Pancreas (tissue), 10 donors: ENCODE data around the gene HSD17B3. TPM values are rescaled to one million over a fixed set of nuclear protein-coding genes. Genes with fewer than 3 reads are reported as not detected.
"Not testable (repeated sequence)": the region's sequence is repeated elsewhere in the genome, so short reads cannot be mapped to it uniquely, and the experiment has no call there.

Experiments used
- ATAC-seq, 4 donors: fragments of 200-7000 bp; cut with Tn5 transposase; one replicate each; pipeline versions ENCODE4 v1.8.0 to v1.9.1; 2020; ENCODE audit warnings: mild to moderate bottlenecking in 4 of 4, moderate library complexity in 4 of 4
- DNase-seq, 6 donors: peaks; one replicate each; pipeline ENCODE4 v3.0.0-alpha.2; 2020
- FAIRE-seq: peaks from 2 replicates; lab custom pipeline; 2012; peaks lifted over from hg19 to GRCh38; lab: Jason Lieb, UNC
- H3K27ac ChIP-seq, 4 donors: fragments of 200-600 bp; sonication (generic); 1 replicate in 3 of 4; 2 replicates in 1 of 4; pipeline versions ENCODE4 v1.5.0 to v1.8.0; 2020
- H3K27me3 ChIP-seq, 4 donors: fragments of 200-600 bp; one replicate each; pipeline ENCODE4 v1.8.0; 2021
- H3K36me3 ChIP-seq, 3 donors: fragments of 200-600 bp; sonication (generic) in 1 of 3; one replicate each; pipeline versions ENCODE4 v1.5.0 to v1.8.0; 2020 to 2021
- H3K4me1 ChIP-seq, 3 donors: fragments of 200-600 bp; one replicate each; pipeline ENCODE4 v1.8.0; 2021
- H3K4me3 ChIP-seq, 4 donors: fragments of 200-600 bp; sonication (generic) in 2 of 4; one replicate each; pipeline versions ENCODE4 v1.5.0 to v1.8.0; 2020 to 2021
- H3K9me3 ChIP-seq, 4 donors: fragments of 200-600 bp; one replicate each; pipeline ENCODE4 v1.8.0; 2021
- WGBS, 2 donors: extraction: QIAGEN DNeasy Blood & Tissue Kit; methylation state at CpG; one replicate each; pipeline ENCODE4 v1.1.7; 2013; 5-methylcytosine and 5-hydroxymethylcytosine counted together
- intact Hi-C, 3 donors: fragments of 100-400 bp; cut with DNase I; formaldehyde crosslinking; loops; one replicate each; pipeline versions ENCODE4 v1.11.1 to v1.14.2; 2022
- polyA plus RNA-seq, 2 donors: library from polyadenylated mRNA; stranded (reverse); fragments of 200-250 nt; gene quantifications; one replicate each; pipeline ENCODE4 v1.2.3, GENCODE V29; 2013
- total RNA-seq, 6 donors: library from RNA; stranded (reverse); fragmentation: NEBNext Ultra II Directional in 4 of 6; extraction: Animal tissue kit (Norgen Biotek cat#: 25700) in 4 of 6; gene quantifications; one replicate each; pipeline versions ENCODE4 v1.2.1 to v1.2.4, GENCODE V29; 2021 to 2023
- TF ChIP-seq, protein P1 (sequence below), 4 donors: fragments of 200-600 bp; sonication (generic) in 3 of 4; IDR thresholded peaks; one replicate each; pipeline versions ENCODE4 v1.5.0 to v1.8.0; 2021; ENCODE audit warnings: antibody characterized with exemption in 4 of 4
- donor health status: healthy with polysubstance abuse.
- donor health status: DM: no; HTN: no; CAD: no; lungs with moderate emphysema.
- donor health status: DM: no; HTN: no; CAD: no.
- donor health status: control.
- donor health status: control.
- donor health status: Bipolar disorder and iron deficiency.
- donor health status: DM: yes; HTN: yes; CAD: no.
- donor health status: DM: no; HTN: no; CAD: no.
- donor health status: DM: no; HTN: no; CAD: no.
- donor health status: DM: yes; HTN: yes; CAD: no.

HSD17B3 gene
- total and polyA plus RNA-seq, 8 donors: 0.92 to 35.7 (median 1.7) TPM; not detected in 1

DNA sequence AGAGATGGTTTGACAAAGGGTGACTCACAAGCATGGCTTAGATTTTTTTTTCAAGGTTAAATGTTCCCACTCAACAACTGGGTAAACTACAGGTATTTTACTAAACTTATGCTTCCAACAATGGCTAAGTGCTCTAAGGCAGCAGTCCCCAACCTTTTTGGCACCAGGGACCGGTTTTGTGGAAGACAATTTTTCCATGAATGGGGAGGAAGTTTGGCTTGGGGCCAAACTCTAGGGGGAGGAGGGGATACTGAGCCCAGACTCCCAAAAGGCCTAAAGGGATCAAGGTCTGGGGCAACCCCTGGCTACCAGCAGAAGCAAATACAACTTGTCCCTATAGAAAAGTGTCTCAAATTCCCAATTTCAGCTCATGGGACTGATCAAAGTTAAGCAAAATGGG, 32.0 kb upstream of the HSD17B3 start:
- intact Hi-C loops: loop anchor here in 1 of 3 donors (10.0 kb wide), 1 partner anchor 331 kb away; no protein-coding TSS in a partner anchor

DNA sequence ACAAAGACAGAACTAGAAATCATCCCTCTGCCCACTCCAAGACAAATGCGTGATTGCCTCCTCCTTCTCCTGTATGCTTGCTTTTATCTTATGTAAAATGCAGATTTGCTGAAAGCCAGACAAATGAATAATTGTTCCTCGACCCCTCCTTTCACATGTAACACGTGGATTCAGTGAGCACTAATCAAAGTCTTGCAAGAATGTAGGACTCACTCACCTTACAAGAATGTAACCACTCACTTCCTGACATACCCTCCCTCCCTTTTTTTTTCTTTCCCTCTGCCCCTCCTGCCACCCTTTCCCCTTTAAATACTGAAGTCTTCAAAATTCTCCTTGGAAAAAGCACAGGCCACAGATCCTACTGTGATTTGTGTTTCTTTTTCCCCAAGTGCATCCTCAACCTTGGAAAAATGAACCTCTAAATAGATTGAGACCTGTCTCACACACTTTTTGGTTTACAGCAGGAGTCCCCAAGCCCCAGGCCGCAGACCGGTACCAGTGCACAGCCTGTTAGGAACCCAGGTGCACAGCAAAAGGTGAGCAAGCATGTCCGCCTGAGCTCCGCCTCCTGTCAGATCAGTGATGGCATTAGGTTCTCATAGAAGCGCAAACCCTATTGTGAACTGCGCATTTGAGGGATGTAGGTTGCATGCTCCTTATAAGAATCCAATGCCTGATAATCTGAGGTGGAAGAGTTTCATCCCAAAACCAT, 29.4 kb upstream of the HSD17B3 start:
- ATAC-seq: no peak
- TF ChIP-seq, protein P1, sequence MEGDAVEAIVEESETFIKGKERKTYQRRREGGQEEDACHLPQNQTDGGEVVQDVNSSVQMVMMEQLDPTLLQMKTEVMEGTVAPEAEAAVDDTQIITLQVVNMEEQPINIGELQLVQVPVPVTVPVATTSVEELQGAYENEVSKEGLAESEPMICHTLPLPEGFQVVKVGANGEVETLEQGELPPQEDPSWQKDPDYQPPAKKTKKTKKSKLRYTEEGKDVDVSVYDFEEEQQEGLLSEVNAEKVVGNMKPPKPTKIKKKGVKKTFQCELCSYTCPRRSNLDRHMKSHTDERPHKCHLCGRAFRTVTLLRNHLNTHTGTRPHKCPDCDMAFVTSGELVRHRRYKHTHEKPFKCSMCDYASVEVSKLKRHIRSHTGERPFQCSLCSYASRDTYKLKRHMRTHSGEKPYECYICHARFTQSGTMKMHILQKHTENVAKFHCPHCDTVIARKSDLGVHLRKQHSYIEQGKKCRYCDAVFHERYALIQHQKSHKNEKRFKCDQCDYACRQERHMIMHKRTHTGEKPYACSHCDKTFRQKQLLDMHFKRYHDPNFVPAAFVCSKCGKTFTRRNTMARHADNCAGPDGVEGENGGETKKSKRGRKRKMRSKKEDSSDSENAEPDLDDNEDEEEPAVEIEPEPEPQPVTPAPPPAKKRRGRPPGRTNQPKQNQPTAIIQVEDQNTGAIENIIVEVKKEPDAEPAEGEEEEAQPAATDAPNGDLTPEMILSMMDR (IDR thresholded peaks at IDR 0.05): no peak
- no peak overlapping the region for H3K27ac ChIP-seq
- no peak for FAIRE-seq
- no peak overlapping the region for H3K4me3 ChIP-seq
- H3K36me3 ChIP-seq: no peaks in the 10 kb centered on the region
- no peaks in the 10 kb centered on the region for H3K4me1 ChIP-seq
- no peak for DNase-seq
- H3K27me3 ChIP-seq: no peaks in the 10 kb centered on the region
- WGBS, 2 donors: 93% methylated on average over 9 of the region's 9 CpGs
- no peaks in the 10 kb centered on the region for H3K9me3 ChIP-seq
- intact Hi-C loops: loop anchor here in 1 of 3 donors (10.0 kb wide), 1 partner anchor 333 kb away; no protein-coding TSS in a partner anchor

More for the DNA sequence above, 32.0 kb upstream of the HSD17B3 start:
- DNase-seq: no peak
- no peak overlapping the region for H3K27ac ChIP-seq
- no peak overlapping the region for H3K4me3 ChIP-seq
- no peaks in the 10 kb centered on the region for H3K36me3 ChIP-seq
- WGBS, 2 donors: 59 to 90% methylated on average over 1 of the region's 1 CpG
- no peaks in the 10 kb centered on the region for H3K27me3 ChIP-seq
- no peak for ATAC-seq
- H3K9me3 ChIP-seq: no peaks in the 10 kb centered on the region
- TF ChIP-seq, protein P1 (IDR thresholded peaks at IDR 0.05): no peak
- peaks cover 0 to under 1% (median 0%) of the 10 kb centered on the region in 3 donors for H3K4me1 ChIP-seq
- no peak for FAIRE-seq

DNA sequence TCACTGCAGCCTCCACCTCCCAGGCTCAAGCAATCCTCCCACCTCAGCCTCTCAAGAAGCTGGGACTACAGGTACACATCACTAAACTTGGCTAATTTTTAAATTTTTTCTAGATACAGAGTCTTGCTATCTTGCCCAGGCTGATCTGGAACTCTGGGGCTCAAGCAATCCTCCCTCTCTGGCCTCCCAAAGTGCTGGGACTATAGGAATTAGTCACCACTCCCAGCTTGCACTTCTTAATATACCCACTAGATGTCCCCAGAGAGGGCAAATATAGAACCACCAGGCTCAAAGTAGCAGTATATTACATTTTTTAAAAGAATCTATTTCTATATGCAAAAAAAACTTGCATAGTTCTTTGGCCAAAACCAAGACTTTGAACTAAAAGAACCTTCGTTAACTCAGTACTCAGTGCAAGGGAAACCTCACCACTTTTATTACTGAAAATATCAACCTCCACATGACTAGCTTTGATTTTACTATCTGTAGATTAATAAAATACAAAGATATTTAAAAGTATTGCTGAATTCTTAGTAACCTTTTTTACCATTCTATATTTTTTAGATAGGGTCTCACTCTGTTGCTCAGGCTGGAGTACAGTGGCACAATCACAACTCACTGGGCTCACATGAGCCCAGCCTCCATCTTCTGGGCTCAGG, 25.8 kb upstream of the HSD17B3 start:
- Histone ChIP-seq H3K27ac (no peak overlapping the region), H3K27me3 (no peaks in the 10 kb centered on the region), H3K36me3 (no peaks in the 10 kb centered on the region), H3K9me3 (no peaks in the 10 kb centered on the region), H3K4me3 (no peak overlapping the region), H3K4me1 (no peaks in the 10 kb centered on the region)
- peak in 3 of 6 donors; percentile 14 to 53 (median 21) for DNase-seq
- TF ChIP-seq, protein P1 (IDR thresholded peaks at IDR 0.05): peak; percentile 73 to 80 (median 76)
- WGBS, 2 donors: 33 to 39% methylated on average over 1 of the region's 1 CpG
- intact Hi-C loops: no loop called here
- FAIRE-seq: peak; percentile 61
- ATAC-seq: peak; percentile 79 to 97 (median 94)

DNA sequence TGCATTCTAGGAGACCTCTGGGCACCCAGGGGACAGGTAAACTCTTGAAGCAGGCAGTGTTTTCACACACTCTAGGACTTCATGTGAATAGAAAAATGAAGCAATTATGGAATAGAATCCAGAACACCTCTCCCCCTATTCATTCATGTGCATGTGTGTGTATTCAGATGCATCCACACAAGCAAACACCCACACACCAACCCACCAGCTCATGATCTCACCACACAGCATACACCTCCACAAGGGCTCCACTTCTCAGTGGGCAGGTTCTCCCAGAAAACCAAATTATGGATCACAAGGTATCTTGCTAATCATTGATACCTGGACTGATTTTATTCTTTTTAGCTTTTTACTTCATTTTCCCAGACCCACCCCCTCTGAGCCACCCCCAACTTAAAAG, 21.2 kb upstream of the HSD17B3 start:
- TF ChIP-seq, protein P1 (IDR thresholded peaks at IDR 0.05): no peak
- Histone ChIP-seq H3K36me3 (peaks cover 0 to 10% (median 0%) of the 10 kb centered on the region in 3 donors), H3K27ac (no peak overlapping the region), H3K4me1 (no peaks in the 10 kb centered on the region), H3K9me3 (no peaks in the 10 kb centered on the region), H3K27me3 (no peaks in the 10 kb centered on the region), H3K4me3 (no peak overlapping the region)
- no peak for ATAC-seq
- no peak for FAIRE-seq
- DNase-seq: no peak
- intact Hi-C loops: no loop called here

DNA sequence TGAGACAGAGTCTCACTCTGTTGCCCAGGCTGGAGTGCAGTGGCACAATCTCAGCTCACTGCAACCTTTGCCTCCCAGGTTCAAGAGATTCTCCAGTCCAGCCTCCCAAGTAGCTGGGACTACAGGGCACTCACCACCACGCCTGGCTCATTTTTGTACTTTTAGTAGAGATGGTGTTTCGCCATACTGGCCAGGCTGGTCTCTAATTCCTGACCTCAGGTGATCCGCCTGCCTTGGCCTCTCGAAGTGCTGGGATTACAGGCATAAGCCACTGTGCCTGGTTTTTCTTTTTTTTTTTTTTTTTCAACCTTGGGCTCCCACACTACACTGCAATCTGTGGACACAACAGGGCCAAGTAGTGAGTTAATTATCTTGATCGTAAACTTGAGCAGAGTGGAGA, 20.8 kb upstream of the HSD17B3 start:
- DNase-seq, H3K27ac ChIP-seq, ATAC-seq, H3K27me3 ChIP-seq, H3K4me3 ChIP-seq, intact Hi-C loops, H3K4me1 ChIP-seq, H3K9me3 ChIP-seq, FAIRE-seq: not testable (repeated sequence)
- WGBS, 2 donors: 84 to 85% methylated on average over 5 of the region's 5 CpGs
- peaks cover 0 to 10% (median 0%) of the 10 kb centered on the region in 3 donors for H3K36me3 ChIP-seq

DNA sequence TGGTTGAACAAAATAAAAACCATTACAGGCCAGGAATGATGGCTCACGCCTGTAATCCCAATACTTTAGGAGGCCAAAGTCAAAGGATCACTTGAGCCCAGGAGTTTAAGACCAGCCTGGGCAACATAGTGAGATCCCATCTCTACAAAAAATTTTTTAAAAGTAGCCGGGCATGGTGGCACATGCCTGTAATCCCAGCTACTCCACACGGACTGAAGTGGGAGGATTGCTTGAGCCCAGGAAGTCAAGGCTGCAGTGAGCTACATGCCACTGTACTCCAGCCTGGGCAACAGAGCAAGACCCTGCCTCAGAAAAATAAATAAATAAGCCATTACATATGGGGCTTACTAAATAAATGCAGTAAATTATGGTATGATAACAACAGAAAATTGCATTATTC, 20.2 kb upstream of the HSD17B3 start:
- 88 to 92% methylated on average over 3 of the region's 3 CpGs for WGBS, 2 donors
- H3K36me3 ChIP-seq: peaks cover 0 to 10% (median 0%) of the 10 kb centered on the region in 3 donors
- not testable (repeated sequence) for ATAC-seq

More for the DNA sequence above, 20.2 kb upstream of the HSD17B3 start:
- H3K9me3 ChIP-seq, intact Hi-C loops, H3K4me3 ChIP-seq, H3K4me1 ChIP-seq, FAIRE-seq, DNase-seq, H3K27ac ChIP-seq, H3K27me3 ChIP-seq: not testable (repeated sequence)
